Measurements from ENCODE around the gene RFX1.
A peak's percentile ranks its signal among the peaks of the same experiment; 100 is the strongest.

RFX1 gene

GRCh38 chr19:14005349-14006084, 603 bp downstream of the RFX1 start:
- peak overlapping the region; percentile 82 for H3K4me3 Mint-ChIP-seq
- H3K4me1 Mint-ChIP-seq: peaks cover 47% of the 10 kb centered on the region
- H3K36me3 Mint-ChIP-seq: no peaks in the 10 kb centered on the region
- no peaks in the 10 kb centered on the region for H3K9me3 Mint-ChIP-seq
- no peaks in the 10 kb centered on the region for H3K27me3 Mint-ChIP-seq
- peak overlapping the region; percentile 92 for H3K27ac Mint-ChIP-seq

- Mint-ChIP-seq H3K27ac (peak overlapping the region; percentile 92), H3K4me1 (peaks cover 54% of the 10 kb centered on the region), H3K9me3 (no peaks in the 10 kb centered on the region), H3K4me3 (peak overlapping the region; percentile 82), H3K27me3 (no peaks in the 10 kb centered on the region), H3K36me3 (no peaks in the 10 kb centered on the region)
These were observed 1.3 kb downstream of the RFX1 start for GRCh38 chr19:14004619-14005348.

GRCh38 chr19:14003251-14004055, 2.7 kb downstream of the RFX1 start:
- H3K27ac Mint-ChIP-seq: peak overlapping the region; percentile 95
- H3K9me3 Mint-ChIP-seq: no peaks in the 10 kb centered on the region
- peak overlapping the region; percentile 71 for H3K4me3 Mint-ChIP-seq
- no peaks in the 10 kb centered on the region for H3K27me3 Mint-ChIP-seq
- H3K4me1 Mint-ChIP-seq: peaks cover 55% of the 10 kb centered on the region
- peaks cover 4% of the 10 kb centered on the region for H3K36me3 Mint-ChIP-seq

- Mint-ChIP-seq H3K4me1 (peaks cover 56% of the 10 kb centered on the region), H3K9me3 (no peaks in the 10 kb centered on the region), H3K36me3 (peaks cover 4% of the 10 kb centered on the region), H3K27me3 (no peaks in the 10 kb centered on the region), H3K4me3 (peak overlapping the region; percentile 71), H3K27ac (peak overlapping the region; percentile 95)
These were observed 3.4 kb downstream of the RFX1 start for GRCh38 chr19:14002571-14003250.

- Mint-ChIP-seq H3K36me3 (peaks cover 4% of the 10 kb centered on the region), H3K4me1 (peaks cover 55% of the 10 kb centered on the region), H3K9me3 (no peaks in the 10 kb centered on the region), H3K27ac (peak overlapping the region; percentile 96), H3K4me3 (peak overlapping the region; percentile 62), H3K27me3 (no peaks in the 10 kb centered on the region)
These were observed 5.3 kb downstream of the RFX1 start for GRCh38 chr19:14000691-14001375.

GRCh38 chr19:13999085-13999484, 7.0 kb downstream of the RFX1 start:
- no peaks in the 10 kb centered on the region for H3K27me3 Mint-ChIP-seq
- no peaks in the 10 kb centered on the region for H3K9me3 Mint-ChIP-seq
- peaks cover 4% of the 10 kb centered on the region for H3K36me3 Mint-ChIP-seq
- H3K4me3 Mint-ChIP-seq: no peak overlapping the region
- H3K27ac Mint-ChIP-seq: peak overlapping the region; percentile 55
- H3K4me1 Mint-ChIP-seq: peaks cover 43% of the 10 kb centered on the region

- H3K36me3 Mint-ChIP-seq: peaks cover 4% of the 10 kb centered on the region
- H3K4me3 Mint-ChIP-seq: no peak overlapping the region
- H3K4me1 Mint-ChIP-seq: peaks cover 40% of the 10 kb centered on the region
- H3K27me3 Mint-ChIP-seq: no peaks in the 10 kb centered on the region
- H3K27ac Mint-ChIP-seq: peak overlapping the region; percentile 23
- no peaks in the 10 kb centered on the region for H3K9me3 Mint-ChIP-seq
These were observed 7.7 kb downstream of the RFX1 start for GRCh38 chr19:13998426-13998825.

GRCh38 chr19:13997631-13997962, 8.5 kb downstream of the RFX1 start:
- Mint-ChIP-seq H3K4me1 (peaks cover 32% of the 10 kb centered on the region), H3K27ac (peak overlapping the region; percentile 51)

GRCh38 chr19:13996928-13997630, 9.0 kb downstream of the RFX1 start:
- Mint-ChIP-seq H3K4me1 (peaks cover 27% of the 10 kb centered on the region), H3K27me3 (no peaks in the 10 kb centered on the region), H3K27ac (no peak overlapping the region), H3K9me3 (no peaks in the 10 kb centered on the region), H3K36me3 (peaks cover 5% of the 10 kb centered on the region), H3K4me3 (no peak overlapping the region)

More at GRCh38 chr19:13997631-13997962, 8.5 kb downstream of the RFX1 start:
- Mint-ChIP-seq H3K9me3 (no peaks in the 10 kb centered on the region), H3K4me3 (no peak overlapping the region), H3K27me3 (no peaks in the 10 kb centered on the region), H3K36me3 (peaks cover 4% of the 10 kb centered on the region)

- Mint-ChIP-seq H3K4me3 (no peak overlapping the region), H3K4me1 (peaks cover 19% of the 10 kb centered on the region), H3K27ac (no peak overlapping the region), H3K36me3 (peaks cover 7% of the 10 kb centered on the region), H3K27me3 (no peaks in the 10 kb centered on the region), H3K9me3 (no peaks in the 10 kb centered on the region)
These were observed 10.0 kb downstream of the RFX1 start for GRCh38 chr19:13995878-13996765.

- peaks cover 16% of the 10 kb centered on the region for H3K4me1 Mint-ChIP-seq
- H3K9me3 Mint-ChIP-seq: no peaks in the 10 kb centered on the region
- no peak overlapping the region for H3K4me3 Mint-ChIP-seq
- H3K36me3 Mint-ChIP-seq: peaks cover 7% of the 10 kb centered on the region
- no peaks in the 10 kb centered on the region for H3K27me3 Mint-ChIP-seq
- no peak overlapping the region for H3K27ac Mint-ChIP-seq
These were observed 10.9 kb downstream of the RFX1 start for GRCh38 chr19:13995017-13995728.

- no peaks in the 10 kb centered on the region for H3K9me3 Mint-ChIP-seq
- no peak overlapping the region for H3K4me3 Mint-ChIP-seq
- no peak overlapping the region for H3K27ac Mint-ChIP-seq
- H3K27me3 Mint-ChIP-seq: no peaks in the 10 kb centered on the region
- H3K36me3 Mint-ChIP-seq: peaks cover 11% of the 10 kb centered on the region
- H3K4me1 Mint-ChIP-seq: peaks cover 26% of the 10 kb centered on the region
These were observed 12.4 kb downstream of the RFX1 start for GRCh38 chr19:13993590-13994300.

GRCh38 chr19:13992025-13992424, 14.1 kb downstream of the RFX1 start:
- Mint-ChIP-seq H3K27ac (no peak overlapping the region), H3K9me3 (no peaks in the 10 kb centered on the region), H3K36me3 (peaks cover 10% of the 10 kb centered on the region), H3K4me3 (no peak overlapping the region), H3K27me3 (no peaks in the 10 kb centered on the region), H3K4me1 (peaks cover 38% of the 10 kb centered on the region)
